A172 (cell line): ENCODE data around the gene IL6. TPM values are rescaled to one million over a fixed set of nuclear protein-coding genes. Genes with fewer than 3 reads are reported as not detected.
"Not testable (repeated sequence)": the region's sequence is repeated elsewhere in the genome, so short reads cannot be mapped to it uniquely, and the experiment has no call there.

Experiments used
- DNase-seq: peaks from one replicate; pipeline ENCODE4 v3.0.0-alpha.2; 2015; ENCODE audit warnings: low spot score
- total RNA-seq: library from RNA; depleted of rRNA; stranded (reverse); fragments of >200 nt; shearing (Covaris generic); gene quantifications from 2 replicates; pipeline ENCODE4 v1.2.3, GENCODE V29; 2014

Gene IL6
- total RNA-seq, 1 experiment from 2014 or later: not detected

- DNase-seq: not testable (repeated sequence)
Measured at GRCh38 chr7:22703978-22704610, 22.9 kb upstream of the IL6 start.

- DNase-seq: not testable (repeated sequence)
Measured at GRCh38 chr7:22704722-22705121, 22.3 kb upstream of the IL6 start.

- not testable (repeated sequence) for DNase-seq
Measured at GRCh38 chr7:22705874-22706273, 21.1 kb upstream of the IL6 start.

- not testable (repeated sequence) for DNase-seq
Measured at GRCh38 chr7:22707026-22707691, 19.8 kb upstream of the IL6 start.

- DNase-seq: not testable (repeated sequence)
Measured at GRCh38 chr7:22708214-22708613, 18.8 kb upstream of the IL6 start.

- DNase-seq: not testable (repeated sequence)
Measured at GRCh38 chr7:22708677-22709061, 18.3 kb upstream of the IL6 start.

- DNase-seq: not testable (repeated sequence)
Measured at GRCh38 chr7:22709062-22709829, 17.8 kb upstream of the IL6 start.

- no peak for DNase-seq
Measured at GRCh38 chr7:22709857-22710256, 17.1 kb upstream of the IL6 start.

- DNase-seq: no peak
Measured at GRCh38 chr7:22712999-22713398, 14.0 kb upstream of the IL6 start.

GRCh38 chr7:22713463-22713862, 13.5 kb upstream of the IL6 start:
- no peak for DNase-seq

GRCh38 chr7:22715969-22716368, 11.0 kb upstream of the IL6 start:
- DNase-seq: no peak

GRCh38 chr7:22717760-22718159, 9.2 kb upstream of the IL6 start:
- DNase-seq: no peak

- peak; percentile 81 for DNase-seq
Measured at GRCh38 chr7:22718200-22718711, 8.7 kb upstream of the IL6 start.

- DNase-seq: no peak
Measured at GRCh38 chr7:22718911-22719420, 8.0 kb upstream of the IL6 start.

GRCh38 chr7:22720791-22721786, 5.9 kb upstream of the IL6 start:
- DNase-seq: no peak

GRCh38 chr7:22722536-22723180, 4.3 kb upstream of the IL6 start:
- DNase-seq: no peak

GRCh38 chr7:22723181-22723601, 3.8 kb upstream of the IL6 start:
- DNase-seq: peak; percentile 46

GRCh38 chr7:22723637-22724036, 3.4 kb upstream of the IL6 start:
- DNase-seq: no peak

GRCh38 chr7:22724861-22725260, 2.1 kb upstream of the IL6 start:
- DNase-seq: no peak

GRCh38 chr7:22725585-22725984, 1.4 kb upstream of the IL6 start:
- DNase-seq: peak; percentile 31
